Smooth muscle cell (in vitro differentiated cells): Measurements from ENCODE around the gene TRAF3IP3. TPM values are rescaled to one million over a fixed set of nuclear protein-coding genes. Genes with fewer than 3 reads are reported as not detected.

ENCODE experiments used
- DNase-seq: peaks from one replicate; lab custom pipeline; 2025; ENCODE audit not compliant: unreplicated experiment; lab: John Stamatoyannopoulos, UW
- H2AFZ ChIP-seq: fragments of 200-600 bp; sonication (generic); 2 replicates; pipeline ENCODE4 v1.6.0; 2016; ENCODE audit warnings: antibody characterized with exemption, low read depth, mild to moderate bottlenecking
- H3F3A ChIP-seq: fragments of 200-600 bp; sonication (generic); 2 replicates; pipeline ENCODE4 v1.6.0; 2017; ENCODE audit warnings: antibody characterized with exemption, low read depth
- H3K27ac ChIP-seq: fragments of 200-600 bp; sonication (generic); 2 replicates; pipeline ENCODE4 v1.5.1; 2016; ENCODE audit warnings: low read depth, mild to moderate bottlenecking
- H3K27me3 ChIP-seq: fragments of 200-600 bp; sonication (generic); 2 replicates; pipeline ENCODE4 v1.6.1; 2016; ENCODE audit warnings: low read depth, mild to moderate bottlenecking
- H3K36me3 ChIP-seq: fragments of 200-600 bp; sonication (generic); 2 replicates; pipeline ENCODE4 v1.5.1; 2016; ENCODE audit warnings: low read depth
- H3K4me1 ChIP-seq: fragments of 200-600 bp; sonication (generic); 2 replicates; pipeline ENCODE4 v1.5.1; 2016; ENCODE audit warnings: low read depth
- H3K4me2 ChIP-seq: fragments of 200-600 bp; sonication (generic); 2 replicates; pipeline ENCODE4 v1.6.0; 2016; ENCODE audit warnings: mild to moderate bottlenecking
- H3K4me3 ChIP-seq: fragments of 200-600 bp; sonication (generic); 2 replicates; pipeline ENCODE4 v1.5.1; 2016; ENCODE audit warnings: mild to moderate bottlenecking
- H3K79me2 ChIP-seq: fragments of 200-600 bp; sonication (generic); 2 replicates; pipeline ENCODE4 v1.6.0; 2016; ENCODE audit warnings: low read depth, mild to moderate bottlenecking
- H3K9ac ChIP-seq: fragments of 200-600 bp; sonication (generic); 2 replicates; pipeline ENCODE4 v1.6.0; 2016; ENCODE audit warnings: low read depth
- H3K9me3 ChIP-seq: fragments of 200-600 bp; sonication (generic); replicated peaks from 2 replicates; pipeline ENCODE4 v1.5.1; 2016; ENCODE audit warnings: low read depth
- H4K20me1 ChIP-seq: fragments of 200-600 bp; sonication (generic); 2 replicates; pipeline ENCODE4 v1.6.0; 2016; ENCODE audit warnings: low read depth
- CTCF ChIP-seq: fragments of 200-600 bp; sonication (generic); IDR thresholded peaks from 2 replicates; pipeline ENCODE4 v1.5.1; 2017; ENCODE audit warnings: borderline replicate concordance, mild to moderate bottlenecking, antibody characterized with exemption; ENCODE audit not compliant: insufficient read depth, poor library complexity, severe bottlenecking
- WGBS: methylation state at CpG from one replicate; pipeline ENCODE4 v1.1.7; 2016; ENCODE audit warnings: low lambda C conversion rate; 5-methylcytosine and 5-hydroxymethylcytosine counted together
- polyA plus RNA-seq: library from polyadenylated mRNA; unstranded; fragments of >200 nt; fragmentation: Nextera tagmentation; extraction: Ambion mirVana; gene quantifications from 2 replicates; pipeline ENCODE4 v1.2.1, GENCODE V29; 2016
- total RNA-seq: library from RNA; depleted of rRNA; stranded (reverse); fragments of >200 nt; gene quantifications from 2 replicates; pipeline ENCODE4 v1.2.3, GENCODE V29; 2014

TRAF3IP3 gene
- total and polyA plus RNA-seq, 2 experiments from 2014 or later: 0.04 TPM; not detected in 1

GRCh38 chr1:209809611-209810010 is 53.8 kb downstream of the TRAF3IP3 start:
- no peak for DNase-seq
- Histone ChIP-seq H3K27ac (peak overlapping the region; percentile 1), H4K20me1 (peaks cover 9% of the 10 kb centered on the region), H3K9me3 (no peaks in the 10 kb centered on the region), H3K79me2 (peaks cover 9% of the 10 kb centered on the region), H3K4me3 (no peak overlapping the region), H2AFZ (no peak overlapping the region), H3K27me3 (no peaks in the 10 kb centered on the region), H3K9ac (no peak overlapping the region), H3K4me1 (peaks cover 4% of the 10 kb centered on the region), H3F3A (no peaks in the 10 kb centered on the region), H3K36me3 (no peaks in the 10 kb centered on the region), H3K4me2 (no peak overlapping the region)
- TF ChIP-seq CTCF: no peak
- 86% methylated on average over 4 of the region's 4 CpGs for WGBS

GRCh38 chr1:209810783-209811182 is 54.9 kb downstream of the TRAF3IP3 start:
- Histone ChIP-seq H4K20me1 (no peaks in the 10 kb centered on the region), H3K27me3 (no peaks in the 10 kb centered on the region), H2AFZ (no peak overlapping the region), H3K4me2 (no peak overlapping the region), H3K9ac (no peak overlapping the region), H3K36me3 (no peaks in the 10 kb centered on the region), H3K79me2 (peaks cover under 1% of the 10 kb centered on the region), H3K27ac (no peak overlapping the region), H3K9me3 (no peaks in the 10 kb centered on the region), H3F3A (no peaks in the 10 kb centered on the region), H3K4me3 (no peak overlapping the region), H3K4me1 (peaks cover 4% of the 10 kb centered on the region)
- 79% methylated on average over 5 of the region's 5 CpGs for WGBS
- TF ChIP-seq CTCF: no peak
- DNase-seq: no peak

- Histone ChIP-seq H3K27ac (no peak overlapping the region), H3K27me3 (no peaks in the 10 kb centered on the region), H3K4me3 (no peak overlapping the region), H3K9me3 (no peaks in the 10 kb centered on the region), H4K20me1 (no peaks in the 10 kb centered on the region), H3K9ac (no peak overlapping the region), H3K4me2 (no peak overlapping the region), H3K4me1 (no peaks in the 10 kb centered on the region), H3K79me2 (no peaks in the 10 kb centered on the region), H3F3A (no peaks in the 10 kb centered on the region), H3K36me3 (no peaks in the 10 kb centered on the region), H2AFZ (no peak overlapping the region)
- WGBS: 93% methylated on average over 4 of the region's 4 CpGs
- TF ChIP-seq CTCF: no peak
- no peak for DNase-seq
Observed at GRCh38 chr1:209813902-209814301, 58.0 kb downstream of the TRAF3IP3 start.

GRCh38 chr1:209815490-209815889 is 59.6 kb downstream of the TRAF3IP3 start:
- H3K27me3 ChIP-seq: peaks cover 9% of the 10 kb centered on the region
- no peaks in the 10 kb centered on the region for H3K36me3 ChIP-seq
- H3K27ac ChIP-seq: peak overlapping the region; percentile 89
- no peaks in the 10 kb centered on the region for H3K9me3 ChIP-seq
- peak overlapping the region; percentile 48 for H3K9ac ChIP-seq
- no peak overlapping the region for H2AFZ ChIP-seq
- TF ChIP-seq CTCF: no peak
- H3F3A ChIP-seq: no peaks in the 10 kb centered on the region
- H4K20me1 ChIP-seq: no peaks in the 10 kb centered on the region
- 85% methylated on average over 3 of the region's 3 CpGs for WGBS
- no peaks in the 10 kb centered on the region for H3K4me1 ChIP-seq
- no peak overlapping the region for H3K4me2 ChIP-seq
- no peak for DNase-seq
- no peaks in the 10 kb centered on the region for H3K79me2 ChIP-seq
- H3K4me3 ChIP-seq: no peak overlapping the region
